Karpas-422 (cell line): ENCODE data around the gene CYB5R4. TPM values are rescaled to one million over a fixed set of nuclear protein-coding genes. Genes with fewer than 3 reads are reported as not detected.

ENCODE experiments used
- DNase-seq: peaks from one replicate; pipeline ENCODE4 v3.0.0-alpha.2; 2015
- H2AFZ ChIP-seq: fragments of 200-600 bp; sonication (generic); 2 replicates; pipeline ENCODE4 v1.6.1; 2014; ENCODE audit warnings: antibody characterized with exemption, low read length, mixed read lengths
- H3K27ac ChIP-seq: fragments of 200-600 bp; sonication (generic); 2 replicates; pipeline ENCODE4 v1.5.1; 2014; ENCODE audit warnings: mild to moderate bottlenecking, low read length, moderate library complexity
- H3K27me3 ChIP-seq: fragments of 200-600 bp; sonication (generic); 2 replicates; pipeline ENCODE4 v1.6.1; 2014; ENCODE audit warnings: low read length, mixed read lengths
- H3K36me3 ChIP-seq: fragments of 200-600 bp; sonication (generic); 2 replicates; pipeline ENCODE4 v1.6.1; 2014; ENCODE audit warnings: low read length, mixed read lengths; ENCODE audit not compliant: insufficient read depth
- H3K4me1 ChIP-seq: fragments of 200-600 bp; sonication (generic); 2 replicates; pipeline ENCODE4 v1.6.1; 2014; ENCODE audit warnings: mild to moderate bottlenecking, low read length, mixed read lengths
- H3K4me2 ChIP-seq: fragments of 200-600 bp; sonication (generic); 2 replicates; pipeline ENCODE4 v1.6.1; 2014; ENCODE audit warnings: low read length, low read depth, mild to moderate bottlenecking; ENCODE audit not compliant: poor library complexity, severe bottlenecking
- H3K4me3 ChIP-seq: fragments of 200-600 bp; sonication (generic); 2 replicates; pipeline ENCODE4 v1.5.1; 2014; ENCODE audit warnings: mild to moderate bottlenecking, antibody characterized with exemption, low read length, mixed read lengths
- H3K79me2 ChIP-seq: fragments of 200-600 bp; sonication (generic); 2 replicates; pipeline ENCODE4 v1.6.1; 2014; ENCODE audit warnings: mild to moderate bottlenecking, low read length, mixed read lengths
- H3K9ac ChIP-seq: fragments of 200-600 bp; sonication (generic); 2 replicates; pipeline ENCODE4 v1.6.0; 2014; ENCODE audit warnings: low read length
- H3K9me2 ChIP-seq: fragments of 200-600 bp; sonication (generic), shearing (Covaris generic); replicated peaks from 2 replicates; pipeline ENCODE4 v1.6.0; 2014; ENCODE audit warnings: mild to moderate bottlenecking, low read length, moderate library complexity; ENCODE audit not compliant: insufficient read depth
- H3K9me3 ChIP-seq: fragments of 300-700, 200-600 bp; sonication (generic); 2 replicates; pipeline ENCODE4 v1.6.1; 2014; ENCODE audit warnings: low read length, mixed read lengths
- H4K20me1 ChIP-seq: fragments of 200-600 bp; sonication (generic); 2 replicates; pipeline ENCODE4 v1.6.1; 2014; ENCODE audit warnings: mild to moderate bottlenecking, antibody characterized with exemption, low read length, low read depth; ENCODE audit not compliant: insufficient read depth
- total RNA-seq: library from RNA; depleted of rRNA; stranded (reverse); fragments of >200 nt; shearing (Covaris generic); gene quantifications from 2 replicates; pipeline ENCODE4 v1.2.3, GENCODE V29; 2014; ENCODE audit warnings: low replicate concordance; rRNA removed

The CYB5R4 gene
- total RNA-seq, 1 experiment from 2014 or later: 37.0 TPM

DNA sequence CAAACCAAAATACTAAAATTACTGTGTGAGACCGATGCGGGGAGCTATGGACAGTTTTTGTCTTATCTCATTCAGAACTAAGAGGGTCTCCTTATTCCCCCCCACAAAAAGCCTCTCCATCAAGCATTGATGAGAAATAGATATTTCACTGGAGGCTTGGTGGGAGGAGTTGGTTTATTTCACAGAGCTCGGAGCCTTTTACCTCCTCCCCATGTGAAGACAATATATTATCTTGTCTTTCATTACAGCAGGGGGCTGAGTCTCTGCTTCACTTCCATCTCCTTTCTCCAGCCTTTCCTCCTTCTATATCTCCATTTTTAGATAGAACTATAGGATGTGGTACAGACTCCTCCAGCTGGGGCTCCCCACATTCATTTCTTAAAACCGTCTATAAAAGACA is 144.2 kb downstream of the CYB5R4 start:
- DNase-seq: no peak
- Histone ChIP-seq H3K27me3 (no peaks in the 10 kb centered on the region), H2AFZ (no peak overlapping the region), H3K79me2 (no peaks in the 10 kb centered on the region), H3K4me1 (no peaks in the 10 kb centered on the region), H3K9ac (no peak overlapping the region), H3K36me3 (no peaks in the 10 kb centered on the region), H4K20me1 (no peaks in the 10 kb centered on the region), H3K4me2 (no peak overlapping the region), H3K27ac (no peak overlapping the region), H3K4me3 (no peak overlapping the region), H3K9me2 (no peaks in the 10 kb centered on the region), H3K9me3 (no peaks in the 10 kb centered on the region)

DNA sequence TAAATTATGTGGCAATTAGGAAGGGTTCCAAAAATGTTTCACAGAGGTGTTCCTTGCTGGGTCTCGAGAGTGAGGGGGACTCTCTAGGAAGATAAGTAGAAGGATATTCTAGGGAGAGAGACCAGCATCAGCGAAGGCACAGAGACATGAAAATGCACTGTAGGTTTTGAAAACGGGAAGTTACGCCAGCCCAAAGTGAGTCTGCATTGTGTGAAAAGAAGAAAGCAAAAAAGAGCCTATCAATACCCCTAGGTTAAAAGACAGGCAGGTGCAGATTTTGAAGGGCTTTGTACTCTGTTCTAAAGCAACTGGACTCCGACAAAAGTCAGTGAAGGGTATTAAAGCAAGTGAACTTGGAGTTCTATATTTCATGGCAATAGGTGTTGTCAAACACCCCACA is 148.4 kb downstream of the CYB5R4 start:
- no peak overlapping the region for H3K4me2 ChIP-seq
- H4K20me1 ChIP-seq: no peaks in the 10 kb centered on the region
- H3K27me3 ChIP-seq: no peaks in the 10 kb centered on the region
- no peak overlapping the region for H3K9ac ChIP-seq
- no peaks in the 10 kb centered on the region for H3K36me3 ChIP-seq
- H3K4me3 ChIP-seq: no peak overlapping the region
- no peak overlapping the region for H2AFZ ChIP-seq
- no peak for DNase-seq
- no peaks in the 10 kb centered on the region for H3K9me3 ChIP-seq
- no peak overlapping the region for H3K27ac ChIP-seq
- no peaks in the 10 kb centered on the region for H3K4me1 ChIP-seq
- H3K79me2 ChIP-seq: no peaks in the 10 kb centered on the region
- H3K9me2 ChIP-seq: no peaks in the 10 kb centered on the region

DNA sequence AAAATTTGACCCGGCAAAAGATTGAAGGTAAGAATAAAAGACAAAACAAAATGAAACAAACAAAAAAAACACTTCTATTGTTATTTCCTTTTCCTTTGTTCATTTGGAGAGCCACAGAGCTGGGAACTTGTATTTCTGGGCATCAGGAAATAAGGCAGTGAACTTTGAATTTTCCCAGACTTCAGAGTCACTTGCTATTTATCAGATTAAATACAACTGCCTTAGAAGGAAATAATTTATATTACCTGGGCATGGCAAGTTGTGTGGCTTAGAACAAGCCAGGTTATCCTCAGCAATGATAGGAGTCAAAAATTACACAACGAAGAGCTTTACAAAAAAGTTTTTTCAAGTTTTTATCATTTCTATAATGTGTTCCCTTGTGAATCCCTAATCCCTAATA is 153.9 kb downstream of the CYB5R4 start:
- no peaks in the 10 kb centered on the region for H3K79me2 ChIP-seq
- no peaks in the 10 kb centered on the region for H3K36me3 ChIP-seq
- no peak overlapping the region for H3K4me2 ChIP-seq
- H2AFZ ChIP-seq: no peak overlapping the region
- no peak for DNase-seq
- no peaks in the 10 kb centered on the region for H3K27me3 ChIP-seq
- no peak overlapping the region for H3K4me3 ChIP-seq
- no peaks in the 10 kb centered on the region for H3K4me1 ChIP-seq
- H3K9me2 ChIP-seq: no peaks in the 10 kb centered on the region
- H4K20me1 ChIP-seq: no peaks in the 10 kb centered on the region
- H3K9ac ChIP-seq: no peak overlapping the region
- H3K9me3 ChIP-seq: no peaks in the 10 kb centered on the region
- H3K27ac ChIP-seq: no peak overlapping the region

DNA sequence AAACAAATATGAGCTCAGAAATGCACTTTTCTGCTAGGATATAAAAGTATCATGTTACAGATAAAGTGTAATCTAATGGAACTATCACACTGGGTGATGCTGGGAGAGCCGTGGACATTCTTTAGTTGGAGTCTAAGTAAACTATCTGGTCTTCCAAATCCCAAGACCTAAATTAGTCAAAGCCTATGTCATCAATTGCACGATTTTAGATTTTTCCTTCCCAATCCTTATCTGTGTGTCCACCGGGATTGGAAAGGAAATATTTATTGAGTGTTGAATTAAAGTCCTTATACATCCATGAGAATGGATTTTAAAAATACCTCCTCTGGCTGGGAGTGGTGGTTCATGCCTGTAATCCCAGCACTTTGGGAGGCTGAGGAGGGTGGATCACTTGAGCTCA is 154.4 kb downstream of the CYB5R4 start:
- H2AFZ ChIP-seq: no peak overlapping the region
- H3K4me2 ChIP-seq: no peak overlapping the region
- H3K9ac ChIP-seq: no peak overlapping the region
- H3K9me2 ChIP-seq: no peaks in the 10 kb centered on the region
- no peaks in the 10 kb centered on the region for H3K9me3 ChIP-seq
- DNase-seq: no peak
- H3K27ac ChIP-seq: no peak overlapping the region
- H3K36me3 ChIP-seq: no peaks in the 10 kb centered on the region
- no peaks in the 10 kb centered on the region for H3K27me3 ChIP-seq
- no peak overlapping the region for H3K4me3 ChIP-seq
- no peaks in the 10 kb centered on the region for H4K20me1 ChIP-seq
- no peaks in the 10 kb centered on the region for H3K79me2 ChIP-seq
- H3K4me1 ChIP-seq: no peaks in the 10 kb centered on the region

DNA sequence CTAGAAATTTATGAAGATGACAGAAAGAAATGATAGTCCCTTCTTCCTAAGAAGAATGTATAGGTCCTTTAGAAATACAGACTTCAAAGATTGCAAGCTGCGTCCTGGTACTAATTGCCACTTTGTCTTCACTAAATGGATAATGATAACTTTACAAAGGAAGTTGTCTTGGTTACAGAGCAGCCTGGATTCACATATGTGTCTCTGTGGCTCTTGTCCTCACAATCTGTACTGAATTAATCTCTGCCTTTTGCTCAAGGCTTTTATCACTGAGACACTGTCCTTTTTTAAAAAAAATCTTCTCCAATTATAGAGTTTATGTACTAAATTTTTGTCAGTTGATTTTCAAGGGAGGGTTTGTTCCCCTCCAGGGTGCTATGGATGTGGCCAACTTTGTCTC is 156.5 kb downstream of the CYB5R4 start:
- Histone ChIP-seq H3K9me3 (no peaks in the 10 kb centered on the region), H3K79me2 (no peaks in the 10 kb centered on the region), H4K20me1 (no peaks in the 10 kb centered on the region), H3K9me2 (no peaks in the 10 kb centered on the region), H3K4me1 (no peaks in the 10 kb centered on the region), H3K27me3 (no peaks in the 10 kb centered on the region), H3K4me3 (no peak overlapping the region), H3K4me2 (no peak overlapping the region), H3K36me3 (no peaks in the 10 kb centered on the region), H2AFZ (no peak overlapping the region), H3K9ac (no peak overlapping the region), H3K27ac (no peak overlapping the region)
- no peak for DNase-seq

Other genes starting within 250 kb of the CYB5R4 start
- not detected in 2 replicates for gene SNAP91, start 150.6 kb upstream of the CYB5R4 start, total RNA-seq
- gene RIPPLY2, start 6.3 kb upstream of the CYB5R4 start, total RNA-seq: not detected in 2 replicates
- not detected in 2 replicates for gene MRAP2, start 174.1 kb downstream of the CYB5R4 start, total RNA-seq